Measurements from ENCODE around the gene E2F3. TPM values are rescaled to one million over a fixed set of nuclear protein-coding genes. Genes with fewer than 3 reads are reported as not detected.
"Not testable (repeated sequence)": the region's sequence is repeated elsewhere in the genome, so short reads cannot be mapped to it uniquely, and the experiment has no call there.

E2F3 gene
- total RNA-seq, 4 donors from 2014 or later, result 2.9 to 5.6 (median 4.2) TPM

GRCh38 chr6:20464041-20464440 lies 62.4 kb downstream of the E2F3 start:
- TF ChIP-seq POLR2AphosphoS5 (IDR thresholded peaks at IDR 0.05) (no peak), CTCF (IDR thresholded peaks at IDR 0.05) (no peak), POLR2A (IDR thresholded peaks at IDR 0.05; ENCODE audit: low read depth) (no peak), EP300 (IDR thresholded peaks at IDR 0.05) (no peak)
- WGBS, result 88% methylated on average over 2 of the region's 2 CpGs
- H3K27ac ChIP-seq (replicated peaks in 1 of 4), result no peak overlapping the region
- H3K4me3 ChIP-seq, result no peak overlapping the region
- no peaks in the 10 kb centered on the region for H3K36me3 ChIP-seq
- H3K4me1 ChIP-seq, result no peaks in the 10 kb centered on the region
- no peaks in the 10 kb centered on the region for H3K27me3 ChIP-seq
- intact Hi-C loops (cut with DNase I), result no loop called here
- DNase-seq (ENCODE audit: extremely low spot score), result no peak
- no peaks in the 10 kb centered on the region for H3K9me3 ChIP-seq

GRCh38 chr6:20464847-20465246 lies 63.2 kb downstream of the E2F3 start:
- H3K4me3 ChIP-seq, result no peak overlapping the region
- no peaks in the 10 kb centered on the region for H3K27me3 ChIP-seq
- WGBS, result 95% methylated on average over 4 of the region's 4 CpGs
- no peak overlapping the region for H3K27ac ChIP-seq (replicated peaks in 1 of 4)
- no peaks in the 10 kb centered on the region for H3K9me3 ChIP-seq
- no peak for TF ChIP-seq CTCF (IDR thresholded peaks at IDR 0.05)
- TF ChIP-seq POLR2AphosphoS5 (IDR thresholded peaks at IDR 0.05), result no peak
- TF ChIP-seq POLR2A (IDR thresholded peaks at IDR 0.05; ENCODE audit: low read depth), result no peak
- TF ChIP-seq EP300 (IDR thresholded peaks at IDR 0.05), result no peak
- H3K36me3 ChIP-seq, result no peaks in the 10 kb centered on the region
- no peak for DNase-seq (ENCODE audit: extremely low spot score)
- no peaks in the 10 kb centered on the region for H3K4me1 ChIP-seq
- intact Hi-C loops (cut with DNase I), result no loop called here

GRCh38 chr6:20465616-20466015 lies 63.9 kb downstream of the E2F3 start:
- H3K4me3 ChIP-seq; DNase-seq (ENCODE audit: extremely low spot score); H3K36me3 ChIP-seq; H3K27me3 ChIP-seq; H3K4me1 ChIP-seq; H3K9me3 ChIP-seq; H3K27ac ChIP-seq (replicated peaks in 1 of 4); intact Hi-C loops (cut with DNase I): not testable (repeated sequence)
- over 99% methylated on average over 4 of the region's 4 CpGs for WGBS

GRCh38 chr6:20467437-20467836 lies 65.8 kb downstream of the E2F3 start:
- no peaks in the 10 kb centered on the region for H3K9me3 ChIP-seq
- no peak overlapping the region for H3K4me3 ChIP-seq
- DNase-seq (ENCODE audit: extremely low spot score), result no peak
- intact Hi-C loops (cut with DNase I), result no loop called here
- H3K27me3 ChIP-seq, result no peaks in the 10 kb centered on the region
- H3K27ac ChIP-seq (replicated peaks in 1 of 4), result no peak overlapping the region
- H3K4me1 ChIP-seq, result no peaks in the 10 kb centered on the region
- 96% methylated on average over 4 of the region's 4 CpGs for WGBS
- no peaks in the 10 kb centered on the region for H3K36me3 ChIP-seq
- TF ChIP-seq EP300 (IDR thresholded peaks at IDR 0.05) (no peak), CTCF (IDR thresholded peaks at IDR 0.05) (no peak)

DNA sequence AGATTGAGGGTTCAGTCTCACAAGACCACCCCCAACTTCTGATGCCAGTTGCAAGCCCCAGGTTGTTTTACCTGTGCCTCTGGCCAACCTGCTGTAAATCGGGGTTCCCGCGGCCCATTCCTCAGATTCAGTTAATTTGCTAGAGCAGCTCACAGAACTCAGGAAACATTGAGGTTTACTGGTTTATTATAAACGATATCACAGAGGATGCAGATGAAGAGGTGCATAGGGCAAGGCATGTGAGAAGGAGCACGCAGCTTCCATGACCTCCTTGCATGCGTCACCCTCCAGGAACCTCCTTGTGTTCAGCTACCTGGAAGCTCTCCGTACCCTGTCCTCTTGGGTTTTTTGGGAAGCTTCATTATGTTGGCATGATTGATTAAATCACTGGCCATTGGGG lies 66.5 kb downstream of the E2F3 start:
- no peaks in the 10 kb centered on the region for H3K36me3 ChIP-seq
- intact Hi-C loops (cut with DNase I), result no loop called here
- H3K4me1 ChIP-seq, result no peaks in the 10 kb centered on the region
- no peak overlapping the region for H3K4me3 ChIP-seq
- DNase-seq (ENCODE audit: extremely low spot score), result no peak
- TF ChIP-seq POLR2A (IDR thresholded peaks at IDR 0.05; ENCODE audit: low read depth) (no peak), POLR2AphosphoS5 (IDR thresholded peaks at IDR 0.05) (no peak), EP300 (IDR thresholded peaks at IDR 0.05) (no peak), CTCF (IDR thresholded peaks at IDR 0.05) (no peak)
- no peaks in the 10 kb centered on the region for H3K9me3 ChIP-seq
- no peak overlapping the region for H3K27ac ChIP-seq (replicated peaks in 1 of 4)
- 91% methylated on average over 7 of the region's 7 CpGs for WGBS
- no peaks in the 10 kb centered on the region for H3K27me3 ChIP-seq

Measured in esophagus muscularis mucosa (tissue), 4 donors.